Activated naive CD8-positive, alpha-beta T cell treated with anti-CD3 and anti-CD28 coated beads, Interleukin-2, amount 50 U/mL, for 16 hours (primary cell): ENCODE data around the gene EXOC4.
"Not testable (repeated sequence)": the region's sequence is repeated elsewhere in the genome, so short reads cannot be mapped to it uniquely, and the experiment has no call there.

Experiments
- DNase-seq: peaks from one replicate; pipeline ENCODE4 v3.0.0-alpha.2; 2020; ENCODE audit warnings: low read depth, low spot score

The EXOC4 gene

GRCh38 chr7:133863362-133864061 is 610.6 kb downstream of the EXOC4 start:
- DNase-seq: no peak

GRCh38 chr7:133869556-133869955 is 616.7 kb downstream of the EXOC4 start:
- no peak for DNase-seq

GRCh38 chr7:133871757-133872156 is 618.9 kb downstream of the EXOC4 start:
- DNase-seq: no peak

GRCh38 chr7:133873187-133873586 is 620.3 kb downstream of the EXOC4 start:
- DNase-seq: no peak

DNA sequence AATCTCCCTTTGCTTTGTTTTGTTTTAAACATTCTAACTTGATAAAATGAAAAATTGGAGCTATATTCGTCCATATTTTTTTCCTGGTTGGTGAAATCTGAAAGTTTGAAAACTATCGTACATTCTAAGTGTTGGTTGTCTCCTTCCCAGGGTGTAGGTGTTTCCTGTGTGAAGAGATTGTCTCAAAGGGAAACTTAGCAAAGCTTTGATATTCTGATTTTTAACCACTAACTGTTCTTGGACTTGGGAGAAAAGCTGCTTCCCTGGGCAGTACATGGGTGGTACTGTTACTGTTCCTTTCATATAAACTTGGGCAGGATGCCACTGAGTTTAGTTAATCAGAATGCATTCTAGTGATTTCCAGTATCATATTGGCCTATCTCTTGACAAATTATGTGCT is 620.8 kb downstream of the EXOC4 start:
- no peak for DNase-seq

- no peak for DNase-seq
Measured at GRCh38 chr7:133883591-133883990, 630.7 kb downstream of the EXOC4 start.

GRCh38 chr7:133885213-133885612 is 632.3 kb downstream of the EXOC4 start:
- no peak for DNase-seq

DNA sequence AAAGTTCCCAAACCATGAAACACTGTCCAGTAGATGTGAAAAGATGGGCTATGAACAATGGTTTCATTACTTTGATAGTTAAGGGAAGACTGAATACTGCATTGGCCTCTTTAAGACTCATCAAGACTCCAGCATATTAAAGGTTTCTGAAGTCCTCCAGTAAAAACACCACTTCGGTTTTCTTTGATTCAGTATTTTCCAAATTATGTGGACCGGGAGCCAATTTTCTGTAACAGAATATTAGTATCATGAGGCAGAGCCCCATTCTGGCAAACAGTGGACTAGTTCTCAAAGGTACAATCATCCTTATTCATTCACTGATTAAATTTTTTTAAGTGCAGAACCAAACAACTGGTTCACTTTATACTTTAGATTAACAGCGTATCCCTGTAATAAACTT is 633.2 kb downstream of the EXOC4 start:
- no peak for DNase-seq

- no peak for DNase-seq
Measured at GRCh38 chr7:133886797-133887196, 633.9 kb downstream of the EXOC4 start.

GRCh38 chr7:133887459-133887858 is 634.6 kb downstream of the EXOC4 start:
- no peak for DNase-seq

DNA sequence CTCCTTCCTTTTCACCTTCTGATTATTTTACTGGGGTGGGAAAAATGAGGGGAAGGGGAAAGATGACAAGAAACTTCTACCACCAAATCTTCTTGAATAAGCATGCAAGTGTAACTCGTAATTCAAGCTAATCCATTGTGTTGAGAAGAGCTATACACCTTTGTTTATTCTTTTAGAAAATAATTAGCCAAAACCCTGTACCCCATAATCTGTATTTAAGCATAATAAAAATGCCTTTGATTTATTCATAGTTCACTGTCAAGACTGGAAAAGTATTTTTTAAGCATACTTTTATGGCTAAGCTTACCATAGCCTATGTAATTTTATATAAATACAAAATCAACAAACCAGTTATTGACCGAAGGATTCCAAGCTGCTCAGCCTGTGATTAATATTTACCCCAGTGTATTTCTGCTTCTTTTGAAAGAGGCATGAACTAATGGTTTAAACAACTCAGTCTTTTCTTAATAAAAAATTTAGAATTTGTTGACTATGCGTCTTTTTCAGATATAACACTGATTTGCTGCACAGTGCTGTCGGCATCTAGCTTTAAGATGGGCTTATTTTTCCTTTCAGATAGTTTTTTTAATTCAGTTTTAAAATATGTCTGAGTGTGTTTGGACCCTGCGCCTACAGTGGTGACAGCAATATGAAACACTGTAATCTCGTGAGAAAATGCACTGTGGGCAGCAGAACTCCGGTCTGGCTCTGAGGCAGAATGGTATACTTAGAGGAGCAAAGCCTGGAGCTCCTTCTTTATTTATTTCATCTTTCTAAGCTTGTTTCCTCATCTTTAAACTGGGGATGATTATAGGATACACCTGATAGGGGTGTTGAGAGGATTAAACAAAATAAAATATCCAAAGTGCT is 635.4 kb downstream of the EXOC4 start:
- DNase-seq: no peak

- no peak for DNase-seq
Measured at GRCh38 chr7:133904776-133905175, 651.9 kb downstream of the EXOC4 start.

GRCh38 chr7:133906553-133906952 is 653.7 kb downstream of the EXOC4 start:
- DNase-seq: not testable (repeated sequence)

- no peak for DNase-seq
Measured at GRCh38 chr7:133910761-133911160, 657.9 kb downstream of the EXOC4 start.

GRCh38 chr7:133911724-133912123 is 658.8 kb downstream of the EXOC4 start:
- DNase-seq: no peak

GRCh38 chr7:133912916-133913697 is 660.2 kb downstream of the EXOC4 start:
- no peak for DNase-seq

GRCh38 chr7:133916621-133917020 is 663.7 kb downstream of the EXOC4 start:
- no peak for DNase-seq

DNA sequence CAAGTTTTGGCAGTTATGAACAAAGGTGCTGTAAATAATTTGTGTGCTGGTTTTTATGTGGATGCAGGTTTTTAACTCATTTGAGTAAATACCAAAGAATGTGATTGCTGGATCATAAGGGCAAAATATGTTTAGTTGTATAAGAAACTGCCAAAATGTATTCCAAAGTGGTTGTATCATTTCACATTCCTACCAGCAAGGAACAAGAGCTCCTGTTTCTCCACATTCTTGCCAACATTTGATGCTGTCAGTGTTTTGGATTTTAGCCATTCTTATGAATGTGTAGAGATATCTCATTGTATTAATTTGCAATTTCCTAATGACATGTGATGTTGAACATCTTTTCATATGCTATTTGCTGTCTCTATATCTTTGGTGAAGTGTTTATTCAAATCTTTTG is 666.9 kb downstream of the EXOC4 start:
- no peak for DNase-seq

DNA sequence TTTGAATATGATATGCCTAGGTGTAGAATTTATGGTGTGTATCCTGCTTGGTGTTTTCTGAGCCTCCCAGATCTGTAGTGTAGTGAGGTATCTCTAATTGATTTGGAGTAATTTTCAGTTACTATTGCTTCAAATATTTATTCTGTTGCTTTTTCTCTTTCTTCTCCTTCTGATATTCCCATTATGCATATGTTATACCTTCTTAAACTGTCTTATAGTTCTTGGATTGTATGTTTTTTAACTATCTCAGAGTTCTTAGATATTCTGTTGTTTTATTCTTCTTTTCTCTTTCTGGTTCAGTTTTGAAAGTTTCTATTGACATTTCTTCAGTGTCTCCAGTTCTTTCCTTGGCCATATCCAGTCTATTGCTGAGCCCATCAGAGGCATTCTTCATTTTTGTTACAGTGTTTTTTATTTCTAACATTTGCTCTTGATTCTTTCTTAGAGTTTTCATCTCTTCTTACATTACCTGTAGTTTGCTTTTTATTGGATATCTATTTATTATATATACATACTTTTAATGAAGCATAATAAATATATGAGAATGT is 668.8 kb downstream of the EXOC4 start:
- no peak for DNase-seq

- DNase-seq: no peak
Measured at GRCh38 chr7:133923974-133924373, 671.1 kb downstream of the EXOC4 start.

DNA sequence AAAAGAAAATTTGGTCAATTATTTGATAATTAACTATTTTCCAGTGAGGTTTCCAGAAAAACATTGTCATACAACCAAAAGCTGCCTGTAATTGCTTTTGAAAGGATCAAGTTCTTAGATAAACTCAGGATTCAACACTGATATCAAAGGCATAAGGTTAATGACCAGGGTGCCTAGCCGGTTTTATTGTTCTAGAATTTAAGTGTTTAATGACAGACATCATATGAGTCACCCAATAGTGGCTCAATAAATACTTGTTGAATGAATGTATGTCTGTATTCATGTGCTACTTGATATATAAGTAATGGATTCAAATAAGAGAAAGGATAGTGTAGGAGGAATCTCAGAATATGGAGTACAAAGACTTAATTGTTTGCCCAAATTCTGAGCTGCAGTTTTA is 678.2 kb downstream of the EXOC4 start:
- DNase-seq: no peak

DNA sequence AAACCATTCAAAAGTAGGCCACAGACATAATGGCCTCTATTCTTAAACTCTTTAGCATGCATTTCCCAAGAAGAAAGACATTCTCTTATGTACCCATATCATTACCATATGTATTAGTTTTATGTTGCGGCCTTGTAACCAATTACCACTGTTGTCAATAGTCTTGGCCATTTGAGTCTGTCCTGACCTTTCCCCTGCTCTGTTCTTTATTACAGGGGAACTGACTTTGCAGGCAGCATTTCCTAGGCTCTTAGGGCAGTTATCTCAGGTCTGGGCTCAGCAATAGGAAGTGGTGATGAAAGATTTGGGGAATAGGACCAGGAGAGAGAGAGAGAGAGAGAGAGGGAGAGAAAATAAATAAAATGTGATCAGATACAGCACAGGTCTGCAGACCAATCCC is 679.7 kb downstream of the EXOC4 start:
- no peak for DNase-seq
